CD14-positive monocyte (primary cell): ENCODE measurements around the gene RPS2. TPM values are rescaled to one million over a fixed set of nuclear protein-coding genes. Genes with fewer than 3 reads are reported as not detected.
"Not testable (repeated sequence)": the region's sequence is repeated elsewhere in the genome, so short reads cannot be mapped to it uniquely, and the experiment has no call there.

ENCODE experiments used
- DNase-seq, 3 donors: peaks; one replicate each; pipeline ENCODE4 v3.0.0-alpha.2; 2011 to 2022
- H2AFZ ChIP-seq: 2 replicates; pipeline ENCODE4 v1.6.0; 2012; ENCODE audit warnings: mild to moderate bottlenecking, low read depth, low read length, inconsistent platforms; ENCODE audit not compliant: insufficient read depth, poor library complexity, severe bottlenecking
- H3K27ac ChIP-seq, 2 donors: 1 replicate in 1 of 2; 2 replicates in 1 of 2; pipeline ENCODE4 v1.5.1; 2012 to 2013; ENCODE audit warnings: low read length in 2 of 2, control low read depth in 1 of 2, inconsistent platforms in 1 of 2, low read depth in 1 of 2, mild to moderate bottlenecking in 1 of 2
- H3K27me3 ChIP-seq, 2 donors: one replicate each; pipeline versions ENCODE4 v1.6.0 to v1.6.1; 2011 to 2013; ENCODE audit warnings: low read length in 2 of 2; ENCODE audit not compliant: control insufficient read depth in 2 of 2, insufficient read depth in 2 of 2
- H3K36me3 ChIP-seq, 2 donors: replicated peaks in 1 of 2; 1 replicate in 1 of 2; 2 replicates in 1 of 2; pipeline versions ENCODE4 v1.5.1 to v1.6.1; 2012 to 2013; ENCODE audit warnings: low read length in 2 of 2, control low read depth in 1 of 2, inconsistent platforms in 1 of 2, mild to moderate bottlenecking in 1 of 2; ENCODE audit not compliant: insufficient read depth in 2 of 2, control insufficient read depth in 1 of 2
- H3K4me1 ChIP-seq, 2 donors: 1 replicate in 1 of 2; 2 replicates in 1 of 2; pipeline versions ENCODE4 v1.5.1 to v1.6.1; 2012 to 2013; ENCODE audit warnings: low read length in 2 of 2, control low read depth in 1 of 2, inconsistent platforms in 1 of 2, mild to moderate bottlenecking in 1 of 2, moderate library complexity in 1 of 2; ENCODE audit not compliant: insufficient read depth in 2 of 2, control insufficient read depth in 1 of 2
- H3K4me2 ChIP-seq: replicated peaks from 2 replicates; pipeline ENCODE3; 2012; ENCODE audit warnings: low read length, moderate library complexity, mild to moderate bottlenecking; ENCODE audit not compliant: poor library complexity, severe bottlenecking; ENCODE audit errors: extremely low read depth
- H3K4me3 ChIP-seq, 3 experiments: fragments of 200-600 bp in 1 of 3; sonication (generic) in 1 of 3; replicated peaks in 1 of 3; 1 replicate in 2 of 3; 2 replicates in 1 of 3; pipeline ENCODE4 v1.5.1; 2011 to 2013; ENCODE audit warnings: low read length in 3 of 3, mild to moderate bottlenecking in 3 of 3, control low read depth in 2 of 3, low read depth in 2 of 3, inconsistent platforms in 1 of 3, moderate library complexity in 1 of 3
- H3K79me2 ChIP-seq: 2 replicates; pipeline ENCODE4 v1.6.0; 2012; ENCODE audit warnings: mild to moderate bottlenecking, control low read depth, inconsistent platforms, low read length, moderate library complexity; ENCODE audit not compliant: insufficient read depth
- H3K9ac ChIP-seq: 2 replicates; pipeline ENCODE4 v1.6.0; 2017; ENCODE audit warnings: low read length, mild to moderate bottlenecking; ENCODE audit not compliant: insufficient read depth, poor library complexity, severe bottlenecking
- H3K9me3 ChIP-seq, 2 donors: replicated peaks in 1 of 2; 1 replicate in 1 of 2; 2 replicates in 1 of 2; pipeline versions ENCODE4 v1.5.1 to v1.6.1; 2012 to 2013; ENCODE audit warnings: low read length in 2 of 2, control low read depth in 1 of 2; ENCODE audit not compliant: control insufficient read depth in 1 of 2, insufficient read depth in 1 of 2
- H4K20me1 ChIP-seq: 2 replicates; pipeline ENCODE4 v1.6.0; 2012; ENCODE audit warnings: mild to moderate bottlenecking, low read length, control low read depth, moderate library complexity; ENCODE audit not compliant: insufficient read depth
- H3K27ac Mint-ChIP-seq, 7 donors: one replicate each; pipeline ENCODE4 v1.8.0; 2020; ENCODE audit warnings: mild to moderate bottlenecking in 7 of 7, mixed read lengths in 7 of 7, moderate library complexity in 6 of 7, inconsistent platforms in 2 of 7
- H3K27me3 Mint-ChIP-seq, 3 donors: one replicate each; pipeline ENCODE4 v1.8.0; 2021 to 2022; ENCODE audit warnings: low read depth in 3 of 3, mild to moderate bottlenecking in 3 of 3, mixed read lengths in 3 of 3, moderate library complexity in 3 of 3, inconsistent platforms in 1 of 3
- H3K36me3 Mint-ChIP-seq, 2 donors: one replicate each; pipeline ENCODE4 v1.8.0; 2020; ENCODE audit warnings: mixed read lengths in 2 of 2, inconsistent platforms in 1 of 2, mild to moderate bottlenecking in 1 of 2
- H3K4me1 Mint-ChIP-seq: one replicate; pipeline ENCODE4 v1.8.0; 2020; ENCODE audit warnings: mild to moderate bottlenecking, mixed read lengths
- H3K4me3 Mint-ChIP-seq, 2 donors: one replicate each; pipeline ENCODE4 v1.8.0; 2020; ENCODE audit warnings: mild to moderate bottlenecking in 2 of 2, mixed read lengths in 2 of 2, moderate library complexity in 1 of 2
- H3K9me3 Mint-ChIP-seq, 7 donors: one replicate each; pipeline ENCODE4 v1.8.0; 2020 to 2022; ENCODE audit warnings: mixed read lengths in 7 of 7, mild to moderate bottlenecking in 6 of 7, moderate library complexity in 6 of 7, inconsistent platforms in 2 of 7
- CTCF ChIP-seq: fragments of 200-600 bp; IDR thresholded peaks from one replicate; pipeline ENCODE4 v1.8.0; 2022; ENCODE audit warnings: antibody characterized with exemption, mild to moderate bottlenecking
- WGBS: methylation state at CpG from one replicate; pipeline ENCODE4 v1.1.5; 2013; ENCODE audit warnings: missing lambda C conversion rate; ENCODE audit not compliant: insufficient coverage; 5-methylcytosine and 5-hydroxymethylcytosine counted together
- intact Hi-C, 2 donors: fragments of 100-400 bp; cut with micrococcal nuclease; formaldehyde crosslinking; loops; one replicate each; pipeline versions ENCODE4 v1.15.0 to v1.15.1; 2023
- polyA minus RNA-seq: library from RNA; depleted of rRNA, polyadenylated mRNA; stranded (reverse); fragments of >200 nt; gene quantifications from 2 replicates; pipeline ENCODE4 v1.2.3, GENCODE V29; 2012
- polyA plus RNA-seq, 3 donors: library from polyadenylated mRNA; depleted of rRNA in 1 of 3; unstranded in 2 of 3; stranded (reverse) in 1 of 3; fragments of 300-500 nt in 2 of 3; fragments of >200 nt in 1 of 3; fragmentation: Illumina TruSeq in 2 of 3; gene quantifications; 1 replicate in 2 of 3; 2 replicates in 1 of 3; pipeline ENCODE4 v1.2.3, GENCODE V29; 2012 to 2021
- total RNA-seq, 12 experiments: library from RNA in 1 of 12; stranded (reverse) in 1 of 12; fragments of 120-200 nt in 1 of 12; gene quantifications; one replicate each; pipeline ENCODE4 v1.2.4 and lab custom pipeline; 2013 to 2026; ENCODE audit warnings: mixed read lengths in 6 of 12, inconsistent platforms in 1 of 12

The RPS2 gene
- total RNA-seq (2013): 1,531 TPM
- 1,000 to 10,000 TPM; 1,849 to 2,136 (median 1,893) TPM for polyA plus RNA-seq
- 2,988 and 5,404 TPM in 2 replicates for polyA minus RNA-seq
- total RNA-seq (lab: John Stamatoyannopoulos, UW): 294 to 908 (median 601) reads per million in 11 experiments

GRCh38 chr16:1964506-1965395, at the start of gene RPS2:
TSS of gene RPS2 (minus strand) at chr16:1964826. CDS start at chr16:1964625, 201 bp downstream.
- DNase-seq: peak; percentile 98 to 100 (median 99)
- H3K27me3 ChIP-seq: no peaks in the 10 kb centered on the region
- Mint-ChIP-seq H3K4me3 (peak within 1 kb of the TSS; percentile 89 to 94), H3K9me3 (peaks cover 0 to 2% (median 0%) of the 10 kb centered on the region in 7 donors), H3K27ac (peak within 1 kb of the TSS; percentile 93 to 97 (median 95)), H3K36me3 (peaks cover 24 to 30% of the 10 kb centered on the region in 2 donors), H3K27me3 (peaks cover 0 to 2% (median 0%) of the 10 kb centered on the region in 3 donors), H3K4me1 (peaks cover 38% of the 10 kb centered on the region)
- H3K9me3 ChIP-seq: no peaks in the 10 kb centered on the region
- H3K9ac ChIP-seq: peak within 1 kb of the TSS; percentile 95
- H3K4me1 ChIP-seq: peaks cover 34 to 40% of the 10 kb centered on the region in 2 donors
- H3K79me2 ChIP-seq: peaks cover 47% of the 10 kb centered on the region
- peaks cover 35% of the 10 kb centered on the region for H4K20me1 ChIP-seq
- under 1% methylated on average over 90 of the region's 97 CpGs for WGBS
- intact Hi-C loops: no loop called here
- H3K4me3 ChIP-seq: peak within 1 kb of the TSS; percentile 55 to 91 (median 82)
- H3K36me3 ChIP-seq: peaks cover 21% of the 10 kb centered on the region in 2 donors
- no peak for TF ChIP-seq CTCF
- peak within 1 kb of the TSS; percentile 93 for H3K27ac ChIP-seq
- H2AFZ ChIP-seq: peak within 1 kb of the TSS; percentile 75
- H3K4me2 ChIP-seq: peak within 1 kb of the TSS; percentile 84

GRCh38 chr16:2013527-2013926, 48.9 kb upstream of the RPS2 start:
- Histone ChIP-seq H3K9ac (no peak overlapping the region), H4K20me1 (peaks cover 2% of the 10 kb centered on the region), H2AFZ (no peak overlapping the region), H3K4me2 (no peak overlapping the region), H3K4me1 (peaks cover 23 to 40% of the 10 kb centered on the region in 2 donors), H3K9me3 (no peaks in the 10 kb centered on the region), H3K27me3 (peaks cover 0 to 2% of the 10 kb centered on the region in 2 donors), H3K27ac (no peak overlapping the region), H3K79me2 (peaks cover 9% of the 10 kb centered on the region), H3K36me3 (no peaks in the 10 kb centered on the region), H3K4me3 (no peak overlapping the region)
- H3K4me3 Mint-ChIP-seq: no peak overlapping the region
- TF ChIP-seq CTCF: no peak
- intact Hi-C loops: no loop called here
- H3K4me1 Mint-ChIP-seq: peaks cover 27% of the 10 kb centered on the region
- peaks cover 2 to 20% (median 13%) of the 10 kb centered on the region in 3 donors for H3K27me3 Mint-ChIP-seq
- WGBS: 99% methylated on average over 8 of the region's 15 CpGs
- no peak for DNase-seq
- no peaks in the 10 kb centered on the region for H3K36me3 Mint-ChIP-seq
- peaks cover 0 to 2% (median 0%) of the 10 kb centered on the region in 7 donors for H3K9me3 Mint-ChIP-seq
- H3K27ac Mint-ChIP-seq: peak overlapping the region in 1 of 7 donors; percentile 41

- H3K4me1 ChIP-seq: peaks cover 39 to 58% of the 10 kb centered on the region in 2 donors
- H4K20me1 ChIP-seq: peaks cover 20% of the 10 kb centered on the region
- WGBS: 40% methylated on average over 2 of the region's 9 CpGs
- H3K27me3 Mint-ChIP-seq, H3K9me3 Mint-ChIP-seq, H3K4me3 Mint-ChIP-seq, H3K27me3 ChIP-seq, H3K9ac ChIP-seq, DNase-seq, H3K27ac ChIP-seq, H3K36me3 ChIP-seq, H3K36me3 Mint-ChIP-seq, H3K4me3 ChIP-seq, H2AFZ ChIP-seq, H3K9me3 ChIP-seq, H3K4me2 ChIP-seq, intact Hi-C loops: not testable (repeated sequence)
- H3K79me2 ChIP-seq: peaks cover 27% of the 10 kb centered on the region
- peak overlapping the region in 3 of 7 donors; percentile 26 to 50 (median 50) for H3K27ac Mint-ChIP-seq
- peaks cover 44% of the 10 kb centered on the region for H3K4me1 Mint-ChIP-seq
These were observed 47.1 kb upstream of the RPS2 start for GRCh38 chr16:2011726-2012125.
